ENCODE data around the gene ONECUT3.

The ONECUT3 gene

GRCh38 chr19:1747285-1748114, 5.8 kb upstream of the ONECUT3 start (continued):
- TF ChIP-seq ZFP69B (tag by site-specific recombination; IDR thresholded peaks at IDR 0.05) (peak; percentile 58), ZNF140 (tag by site-specific recombination; IDR thresholded peaks at IDR 0.05) (no peak), ZBTB17 (tag by site-specific recombination; IDR thresholded peaks at IDR 0.05) (peak; percentile 89), ZNF121 (tag by site-specific recombination; IDR thresholded peaks at IDR 0.05) (no peak), ZNF138 (tag by site-specific recombination; IDR thresholded peaks at IDR 0.05; ENCODE audit: borderline replicate concordance) (no peak), PRDM4 (tag by site-specific recombination; IDR thresholded peaks at IDR 0.05) (no peak), KLF10 (tag by site-specific recombination; IDR thresholded peaks at IDR 0.05) (no peak), PRDM1 (tag by site-specific recombination; IDR thresholded peaks at IDR 0.05) (no peak), ZBTB20 (tag by site-specific recombination; IDR thresholded peaks at IDR 0.05) (peak; percentile 78), HOXA7 (CRISPR knock-in tag; IDR thresholded peaks at IDR 0.05; ENCODE audit: borderline replicate concordance) (no peak), REPIN1 (tag by site-specific recombination; IDR thresholded peaks at IDR 0.05; ENCODE audit: low read depth) (no peak), ZNF426 (tag by site-specific recombination; IDR thresholded peaks at IDR 0.05) (no peak), SCRT2 (tag by site-specific recombination; IDR thresholded peaks at IDR 0.05) (peak; percentile 49), ZNF518A (tag by site-specific recombination; conservative IDR thresholded peaks at IDR 0.05; ENCODE audit: low read depth) (no peak), ZNF561 (tag by site-specific recombination; IDR thresholded peaks at IDR 0.05; ENCODE audit: borderline replicate concordance) (no peak), ZNF202 (tag by site-specific recombination; IDR thresholded peaks at IDR 0.05; ENCODE audit: borderline replicate concordance) (no peak), ZNF629 (tag by site-specific recombination; IDR thresholded peaks at IDR 0.05) (peak; percentile 74), ZNF843 (tag by site-specific recombination; IDR thresholded peaks at IDR 0.05) (no peak), ZNF513 (tag by site-specific recombination; IDR thresholded peaks at IDR 0.05) (no peak), ZNF433 (tag by site-specific recombination; IDR thresholded peaks at IDR 0.05; ENCODE audit: low read depth) (no peak), ZNF404 (tag by site-specific recombination; IDR thresholded peaks at IDR 0.05) (no peak), ZNF792 (tag by site-specific recombination; IDR thresholded peaks at IDR 0.05) (no peak), ZNF24 (tag by site-specific recombination; IDR thresholded peaks at IDR 0.05) (peak; percentile 79; the same call in 1 of the 2 replicates), ZNF521 (tag by site-specific recombination; IDR thresholded peaks at IDR 0.05) (no peak), YY1 (tag by site-specific recombination; IDR thresholded peaks at IDR 0.05) (no peak), KLF17 (tag by site-specific recombination; IDR thresholded peaks at IDR 0.05) (peak; percentile 78), ZNF354C (tag by site-specific recombination; IDR thresholded peaks at IDR 0.05; ENCODE audit: borderline replicate concordance, low read depth) (no peak), ZNF639 (tag by site-specific recombination; IDR thresholded peaks at IDR 0.05) (peak; percentile 43), ZBTB1 (tag by site-specific recombination; IDR thresholded peaks at IDR 0.05) (peak; percentile 67; the same call in 1 of the 2 replicates), ZNF10 (tag by site-specific recombination; IDR thresholded peaks at IDR 0.05) (no peak)

All from HEK293 (cell line).